HepG2 (cell line): ENCODE data around the gene PLIN3. TPM values are rescaled to one million over a fixed set of nuclear protein-coding genes. Genes with fewer than 3 reads are reported as not detected.
A peak's percentile ranks its signal among the peaks of the same experiment; 100 is the strongest.

Experiments
- AGO2 ChIP-seq: fragments of 200-400 bp; formaldehyde crosslinking; optimal IDR thresholded peaks from 2 replicates; pipeline ENCODE3; 2017; ENCODE audit warnings: mild to moderate bottlenecking, low read depth, low read length, moderate library complexity
- ATF2 ChIP-seq: sonication (generic); formaldehyde crosslinking; IDR thresholded peaks from 2 replicates; pipeline ENCODE4 v1.4.0; 2020; ENCODE audit warnings: missing genetic modification reagents
- CCDC6 ChIP-seq: sonication (generic); formaldehyde crosslinking; IDR thresholded peaks from 2 replicates; pipeline ENCODE4 v1.8.1; 2022; ENCODE audit warnings: mild to moderate bottlenecking, missing genetic modification reagents, moderate library complexity
- DMAP1 ChIP-seq: IDR thresholded peaks from 2 replicates; pipeline ENCODE4 v1.6.1; 2016
- FLYWCH1 ChIP-seq: sonication (generic); formaldehyde crosslinking; IDR thresholded peaks from 2 replicates; pipeline ENCODE4 v1.8.1; 2023; ENCODE audit warnings: mild to moderate bottlenecking, missing genetic modification reagents
- GABPB1 ChIP-seq: IDR thresholded peaks from 2 replicates; pipeline ENCODE4 v1.6.1; 2016; ENCODE audit warnings: mild to moderate bottlenecking, missing genetic modification reagents, moderate library complexity, missing compliant biosample characterization
- ISL2 ChIP-seq: sonication (generic); formaldehyde crosslinking; IDR thresholded peaks from 2 replicates; pipeline ENCODE4 v1.5.0; 2020; ENCODE audit warnings: missing genetic modification reagents
- LBX2 ChIP-seq: sonication (generic); formaldehyde crosslinking; IDR thresholded peaks from 2 replicates; pipeline ENCODE4 v1.5.0; 2020; ENCODE audit warnings: missing genetic modification reagents, mild to moderate bottlenecking, borderline replicate concordance
- PAXIP1 ChIP-seq: sonication (generic); formaldehyde crosslinking; conservative IDR thresholded peaks from 2 replicates; pipeline ENCODE4 v1.4.0; 2020; ENCODE audit warnings: mild to moderate bottlenecking, missing genetic modification reagents, moderate library complexity
- RAD21 ChIP-seq: fragments of 450-650 bp; formaldehyde crosslinking; IDR thresholded peaks from 2 replicates; pipeline ENCODE4 v1.5.0; 2020; ENCODE audit warnings: mild to moderate bottlenecking
- SIX4 ChIP-seq: sonication (generic); formaldehyde crosslinking; IDR thresholded peaks from 2 replicates; pipeline ENCODE4 v1.4.0; 2020; ENCODE audit warnings: missing genetic modification reagents
- SNAPC4 ChIP-seq: sonication (generic); formaldehyde crosslinking; IDR thresholded peaks from 2 replicates; pipeline ENCODE4 v1.4.0; 2020; ENCODE audit warnings: mild to moderate bottlenecking, missing genetic modification reagents
- YEATS4 ChIP-seq: sonication (generic); formaldehyde crosslinking; IDR thresholded peaks from 2 replicates; pipeline ENCODE4 v1.4.0; 2020; ENCODE audit warnings: missing genetic modification reagents, borderline replicate concordance
- ZNF335 ChIP-seq: sonication (generic); formaldehyde crosslinking; IDR thresholded peaks from 2 replicates; pipeline ENCODE4 v1.4.0; 2020; ENCODE audit warnings: missing genetic modification reagents
- ZNF34 ChIP-seq: sonication (generic); formaldehyde crosslinking; IDR thresholded peaks from 2 replicates; pipeline ENCODE4 v1.4.0; 2020; ENCODE audit warnings: mild to moderate bottlenecking, missing genetic modification reagents, borderline replicate concordance
- ZNF414 ChIP-seq: sonication (generic); formaldehyde crosslinking; IDR thresholded peaks from 2 replicates; pipeline ENCODE4 v1.5.0; 2020; ENCODE audit warnings: missing genetic modification reagents
- ZNF543 ChIP-seq: sonication (generic); formaldehyde crosslinking; IDR thresholded peaks from 2 replicates; pipeline ENCODE4 v1.4.0; 2020; ENCODE audit warnings: mild to moderate bottlenecking, missing genetic modification reagents
- ZNF616 ChIP-seq: sonication (generic); formaldehyde crosslinking; IDR thresholded peaks from 2 replicates; pipeline ENCODE4 v1.5.0; 2020; ENCODE audit warnings: low read depth, mild to moderate bottlenecking, missing genetic modification reagents
- ZNF776 ChIP-seq: sonication (generic); formaldehyde crosslinking; IDR thresholded peaks from 2 replicates; pipeline ENCODE4 v1.4.0; 2020; ENCODE audit warnings: mild to moderate bottlenecking, missing genetic modification reagents
- polyA plus RNA-seq, 8 experiments: library from polyadenylated mRNA; depleted of rRNA in 3 of 8; stranded (reverse) in 7 of 8; unstranded in 1 of 8; fragments of >200 nt; fragmentation: Illumina TruSeq in 4 of 8; extraction: Trizol in 4 of 8; gene quantifications; 2 replicates each; pipeline versions ENCODE4 v1.2.1 to v1.2.3, GENCODE V29; 2011 to 2016; ENCODE audit warnings: low read depth in 4 of 8, missing spikeins in 1 of 8, mixed read lengths in 1 of 8; ENCODE audit not compliant: insufficient read depth in 1 of 8
- total RNA-seq, 5 experiments: library from RNA; depleted of rRNA; stranded (reverse); fragments of >200 nt; fragmentation: Illumina TruSeq; extraction: Trizol; gene quantifications; 2 replicates each; pipeline ENCODE4 v1.2.3, GENCODE V29; 2016; ENCODE audit warnings: low read depth in 1 of 5

PLIN3 gene
- total and polyA plus RNA-seq, 2 of the 13 experiments (the other 11 are each of a cell fraction or from before 2014, with no cell fraction given) = 49.3 to 57.9 TPM

- peak; percentile 91 for TF ChIP-seq PAXIP1 (CRISPR knock-in tag)
- TF ChIP-seq ZNF34 (CRISPR knock-in tag) = 0 out of 2 replicates have a peak, but pooled peaks have one; percentile 53
- peak; percentile 83; the same call in 1 of the 2 replicates for TF ChIP-seq ATF2 (CRISPR knock-in tag)
- TF ChIP-seq FLYWCH1 = no peak
- TF ChIP-seq SIX4 (CRISPR knock-in tag) = peak; percentile 64; the same call in 1 of the 2 replicates
- peak; percentile 77; the same call in 1 of the 2 replicates for TF ChIP-seq ZNF776 (CRISPR knock-in tag)
- peak; percentile 98 for TF ChIP-seq ZNF543 (CRISPR knock-in tag)
- peak; percentile 63; the same call in 1 of the 2 replicates for TF ChIP-seq ZNF335 (CRISPR knock-in tag)
- peak; percentile 37 for TF ChIP-seq RAD21 (CRISPR knock-in tag)
- peak; percentile 54; the same call in 1 of the 2 replicates for TF ChIP-seq DMAP1 (CRISPR knock-in tag)
- no peak for TF ChIP-seq SNAPC4 (CRISPR knock-in tag)
- TF ChIP-seq ZNF616 (CRISPR knock-in tag) = no peak
- TF ChIP-seq LBX2 (CRISPR knock-in tag) = no peak
- TF ChIP-seq GABPB1 = peak; percentile 48
- TF ChIP-seq ISL2 = peak; percentile 55; the same call in 1 of the 2 replicates
- no peak for TF ChIP-seq AGO2
- peak; percentile 29; the same call in 1 of the 2 replicates for TF ChIP-seq CCDC6 (CRISPR knock-in tag)
- TF ChIP-seq ZNF414 (CRISPR knock-in tag) = peak; percentile 91
- TF ChIP-seq YEATS4 (CRISPR knock-in tag) = peak; percentile 30; the same call in 1 of the 2 replicates
Observed at GRCh38 chr19:4870025-4870700, 2.7 kb upstream of the PLIN3 start (continued).
